HUDEP-2 (cell line): Measurements from ENCODE around the gene DYNLRB1.

Experiments
- DNase-seq, 76 experiments: peaks; one replicate each; lab custom pipeline; 2025; ENCODE audit not compliant: unreplicated experiment in 76 of 76; lab: John Stamatoyannopoulos, UW

Gene DYNLRB1

GRCh38 chr20:34552569-34552968, 36.3 kb downstream of the DYNLRB1 start:
- no peak for DNase-seq

GRCh38 chr20:34553366-34553867, 37.2 kb downstream of the DYNLRB1 start:
- DNase-seq, result no peak

GRCh38 chr20:34557936-34558319, 41.7 kb downstream of the DYNLRB1 start:
- no peak for DNase-seq

- peak in 75 of 76 experiments; percentile 15 to 94 (median 81) for DNase-seq
Measured at GRCh38 chr20:34558320-34559218, 42.3 kb downstream of the DYNLRB1 start, which contains the start of gene MAP1LC3A. MAP1LC3A (plus strand) TSS chr20:34558718; CDS start chr20:34558869, 151 bp downstream.

- DNase-seq, result no peak
Measured at GRCh38 chr20:34559311-34560140, 43.3 kb downstream of the DYNLRB1 start.

GRCh38 chr20:34560141-34560523, 43.9 kb downstream of the DYNLRB1 start:
- no peak for DNase-seq

GRCh38 chr20:34560614-34561013, 44.4 kb downstream of the DYNLRB1 start:
- no peak for DNase-seq

- no peak for DNase-seq
Measured at GRCh38 chr20:34561661-34562060, 45.4 kb downstream of the DYNLRB1 start.

- DNase-seq, result peak in 19 of 76 experiments; percentile 2 to 45 (median 9)
Measured at GRCh38 chr20:34562641-34563040, 46.4 kb downstream of the DYNLRB1 start.

- DNase-seq, result no peak
Measured at GRCh38 chr20:34564833-34565232, 48.6 kb downstream of the DYNLRB1 start.

GRCh38 chr20:34566978-34567891, 51.0 kb downstream of the DYNLRB1 start:
- DNase-seq, result no peak

GRCh38 chr20:34567892-34568865, 52.0 kb downstream of the DYNLRB1 start:
- no peak for DNase-seq

GRCh38 chr20:34569598-34569997, 53.4 kb downstream of the DYNLRB1 start:
- no peak for DNase-seq

- no peak for DNase-seq
Measured at GRCh38 chr20:34570859-34571306, 54.7 kb downstream of the DYNLRB1 start.

- DNase-seq, result no peak
Measured at GRCh38 chr20:34571753-34572152, 55.5 kb downstream of the DYNLRB1 start.

- no peak for DNase-seq
Measured at GRCh38 chr20:34573541-34574300, 57.5 kb downstream of the DYNLRB1 start.

- DNase-seq, result no peak
Measured at GRCh38 chr20:34574426-34574825, 58.2 kb downstream of the DYNLRB1 start.

GRCh38 chr20:34574861-34575260, 58.6 kb downstream of the DYNLRB1 start:
- DNase-seq, result no peak
